Uterus (tissue), 4 donors: ENCODE data around the gene DNTT. TPM values are rescaled to one million over a fixed set of nuclear protein-coding genes. Genes with fewer than 3 reads are reported as not detected.

Experiments
- DNase-seq, 2 donors: peaks; one replicate each; pipeline ENCODE4 v3.0.0-alpha.2; 2019 to 2020
- H3K27ac ChIP-seq, 2 donors: fragments of 200-600 bp; sonication (generic); 1 replicate in 1 of 2; 2 replicates in 1 of 2; pipeline ENCODE4 v1.5.1; 2016 to 2018
- H3K27me3 ChIP-seq, 2 donors: fragments of 200-600 bp; sonication (generic); one replicate each; pipeline ENCODE4 v1.5.1; 2018 to 2019; ENCODE audit warnings: control low read depth in 1 of 2
- H3K36me3 ChIP-seq, 2 donors: fragments of 200-600 bp; sonication (generic); one replicate each; pipeline ENCODE4 v1.5.1; 2019; ENCODE audit warnings: control low read depth in 1 of 2
- H3K4me1 ChIP-seq, 2 donors: fragments of 200-600 bp; sonication (generic); one replicate each; pipeline ENCODE4 v1.5.1; 2018 to 2019; ENCODE audit warnings: control low read depth in 1 of 2
- H3K4me3 ChIP-seq, 2 donors: fragments of 200-600 bp; sonication (generic); 1 replicate in 1 of 2; 2 replicates in 1 of 2; pipeline ENCODE4 v1.5.1; 2018 to 2019; ENCODE audit warnings: mild to moderate bottlenecking in 1 of 2
- H3K9me3 ChIP-seq, 2 donors: fragments of 200-600 bp; sonication (generic); one replicate each; pipeline ENCODE4 v1.5.1; 2019; ENCODE audit warnings: control low read depth in 1 of 2
- CTCF ChIP-seq, 4 experiments: fragments of 200-600 bp in 2 of 4; fragments of 450-650 bp in 2 of 4; sonication (generic) in 2 of 4; IDR thresholded peaks; one replicate each; pipeline ENCODE4 v1.5.1; 2016 to 2019; ENCODE audit warnings: antibody characterized with exemption in 4 of 4, mild to moderate bottlenecking in 2 of 4, moderate library complexity in 1 of 4
- POLR2A ChIP-seq, 2 donors: fragments of 450-650 bp; IDR thresholded peaks; one replicate each; pipeline ENCODE4 v1.6.1; 2016; ENCODE audit warnings: antibody characterized with exemption in 2 of 2, mild to moderate bottlenecking in 1 of 2, moderate library complexity in 1 of 2
- intact Hi-C: fragments of 100-400 bp; cut with DNase I; formaldehyde crosslinking; loops from one replicate; pipeline ENCODE4 v1.15.1; 2023; ENCODE audit warnings: low total_unique reads
- total RNA-seq, 4 donors: library from RNA; depleted of rRNA in 3 of 4; stranded (reverse); fragments of >200 nt in 3 of 4; gene quantifications; one replicate each; pipeline versions ENCODE4 v1.1.0 to v1.2.4, GENCODE V29; 2014 to 2023
- donor health status: DM: yes; HTN: yes; CAD: no.

DNTT gene
- total RNA-seq, 4 donors from 2014 or later, result 0.28 TPM; not detected in 3

DNA sequence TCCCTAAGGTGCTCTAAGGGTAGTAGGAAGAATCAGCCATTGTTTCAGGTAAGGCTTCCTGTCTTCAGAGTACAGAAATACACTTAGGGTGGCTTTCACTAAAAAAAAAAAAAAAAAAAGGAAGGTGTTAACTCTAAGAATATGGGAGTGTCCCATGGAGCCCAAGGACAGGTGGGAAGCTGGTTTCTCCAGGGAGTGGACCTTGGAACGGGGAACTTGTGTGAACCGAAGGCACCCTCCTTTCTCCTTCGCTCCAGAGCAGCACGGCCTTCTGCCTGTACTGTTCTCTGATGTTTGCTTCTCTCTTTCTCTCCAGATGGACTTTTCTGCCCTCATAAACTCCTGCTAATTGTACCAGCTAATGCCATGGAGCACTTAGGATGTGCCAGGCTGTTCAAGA lies 48.3 kb downstream of the DNTT start:
- Histone ChIP-seq H3K4me3 (no peak overlapping the region), H3K36me3 (no peaks in the 10 kb centered on the region), H3K27ac (no peak overlapping the region), H3K4me1 (no peaks in the 10 kb centered on the region), H3K27me3 (peaks cover 0 to 4% of the 10 kb centered on the region in 2 donors), H3K9me3 (no peaks in the 10 kb centered on the region)
- no peak for TF ChIP-seq POLR2A (IDR thresholded peaks at IDR 0.05)
- TF ChIP-seq CTCF (IDR thresholded peaks at IDR 0.05), result no peak
- no peak for DNase-seq
- intact Hi-C loops, result no loop called here

- peaks cover 0 to 4% of the 10 kb centered on the region in 2 donors for H3K27me3 ChIP-seq
- H3K4me1 ChIP-seq, result no peaks in the 10 kb centered on the region
- no peaks in the 10 kb centered on the region for H3K36me3 ChIP-seq
- no peaks in the 10 kb centered on the region for H3K9me3 ChIP-seq
- H3K4me3 ChIP-seq, result no peak overlapping the region
- intact Hi-C loops, result no loop called here
- no peak for DNase-seq
- TF ChIP-seq CTCF (IDR thresholded peaks at IDR 0.05) (no peak), POLR2A (IDR thresholded peaks at IDR 0.05) (no peak)
- no peak overlapping the region for H3K27ac ChIP-seq
These were observed 52.9 kb downstream of the DNTT start for GRCh38 chr10:96357038-96357620.

GRCh38 chr10:96358851-96359540 lies 54.8 kb downstream of the DNTT start, which contains the start of gene OPALIN:
Gene OPALIN, minus strand, starts transcription at chr10:96359002. Its CDS starts 106 bp downstream, at chr10:96358896.
- DNase-seq, result no peak
- H3K9me3 ChIP-seq, result no peaks in the 10 kb centered on the region
- H3K4me1 ChIP-seq, result no peaks in the 10 kb centered on the region
- intact Hi-C loops, result no loop called here
- no peaks in the 10 kb centered on the region for H3K36me3 ChIP-seq
- no peak within 1 kb of the TSS for H3K27ac ChIP-seq
- H3K4me3 ChIP-seq, result no peak within 1 kb of the TSS
- peaks cover 0 to 4% of the 10 kb centered on the region in 2 donors for H3K27me3 ChIP-seq
- TF ChIP-seq POLR2A (IDR thresholded peaks at IDR 0.05) (no peak), CTCF (IDR thresholded peaks at IDR 0.05) (no peak)

DNA sequence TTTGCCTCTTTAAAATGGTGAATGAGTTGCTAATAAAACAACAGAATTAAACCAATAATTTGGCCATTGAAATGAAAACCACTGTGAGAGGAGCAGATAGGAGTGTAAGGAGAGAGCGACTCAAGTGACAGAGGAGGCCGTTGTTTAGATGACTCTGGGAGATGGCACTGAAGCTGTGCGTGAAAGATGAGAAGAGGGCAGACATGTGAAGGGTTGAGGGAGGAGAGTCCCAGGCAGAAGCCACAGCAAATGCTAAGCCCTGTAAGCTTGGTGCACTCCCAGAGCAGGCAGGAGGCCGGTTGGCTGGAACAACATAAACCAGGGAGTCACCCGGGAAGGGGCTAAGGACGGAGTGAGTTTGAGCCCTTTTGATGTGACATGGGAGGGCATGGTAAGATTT lies 55.4 kb downstream of the DNTT start:
- H3K36me3 ChIP-seq, result no peaks in the 10 kb centered on the region
- no peak overlapping the region for H3K4me3 ChIP-seq
- H3K9me3 ChIP-seq, result no peaks in the 10 kb centered on the region
- no peak for DNase-seq
- H3K27me3 ChIP-seq, result no peaks in the 10 kb centered on the region
- H3K4me1 ChIP-seq, result no peaks in the 10 kb centered on the region
- no peak overlapping the region for H3K27ac ChIP-seq
- intact Hi-C loops, result no loop called here
- no peak for TF ChIP-seq CTCF (IDR thresholded peaks at IDR 0.05)
- TF ChIP-seq POLR2A (IDR thresholded peaks at IDR 0.05), result no peak

DNA sequence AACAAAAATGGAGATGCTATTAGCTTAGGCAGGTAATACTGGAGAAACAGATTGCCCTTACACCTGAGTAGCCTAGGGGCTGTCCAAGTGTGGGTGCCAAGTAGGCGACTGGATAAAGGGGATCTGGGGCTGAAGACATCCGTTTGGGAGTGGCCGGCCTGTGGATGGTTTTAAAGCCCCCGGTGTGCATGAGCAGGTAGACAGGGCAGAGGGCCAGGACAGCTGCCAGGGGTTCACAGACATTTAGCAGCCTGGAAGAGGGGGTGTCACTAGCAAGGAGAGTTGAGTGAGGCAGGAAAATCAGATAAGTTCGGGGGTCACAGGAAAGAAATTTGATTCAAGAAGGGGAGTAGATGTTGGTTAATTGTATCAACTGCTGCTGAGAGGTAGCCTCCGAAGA lies 56.1 kb downstream of the DNTT start:
- H3K27me3 ChIP-seq, result no peaks in the 10 kb centered on the region
- intact Hi-C loops, result no loop called here

More for the DNA sequence above, 56.1 kb downstream of the DNTT start:
- Histone ChIP-seq H3K4me1 (no peaks in the 10 kb centered on the region), H3K36me3 (no peaks in the 10 kb centered on the region), H3K4me3 (no peak overlapping the region), H3K27ac (no peak overlapping the region), H3K9me3 (no peaks in the 10 kb centered on the region)
- DNase-seq, result no peak
- TF ChIP-seq CTCF (IDR thresholded peaks at IDR 0.05), result no peak
- TF ChIP-seq POLR2A (IDR thresholded peaks at IDR 0.05), result no peak
